ENCODE data around the gene SEC31A.

The SEC31A gene

GRCh38 chr4:82791179-82791578 is 99.8 kb downstream of the SEC31A start:
- no peak for DNase-seq

- no peak for DNase-seq
Measured at GRCh38 chr4:82790060-82790660, 100.8 kb downstream of the SEC31A start.

GRCh38 chr4:82789025-82789776 is 101.8 kb downstream of the SEC31A start:
- no peak for DNase-seq

GRCh38 chr4:82787342-82787741 is 103.6 kb downstream of the SEC31A start:
- DNase-seq = no peak

GRCh38 chr4:82786828-82787227 is 104.1 kb downstream of the SEC31A start:
- DNase-seq = no peak

GRCh38 chr4:82785611-82786400 is 105.1 kb downstream of the SEC31A start:
- peak; percentile 88 for DNase-seq

DNA sequence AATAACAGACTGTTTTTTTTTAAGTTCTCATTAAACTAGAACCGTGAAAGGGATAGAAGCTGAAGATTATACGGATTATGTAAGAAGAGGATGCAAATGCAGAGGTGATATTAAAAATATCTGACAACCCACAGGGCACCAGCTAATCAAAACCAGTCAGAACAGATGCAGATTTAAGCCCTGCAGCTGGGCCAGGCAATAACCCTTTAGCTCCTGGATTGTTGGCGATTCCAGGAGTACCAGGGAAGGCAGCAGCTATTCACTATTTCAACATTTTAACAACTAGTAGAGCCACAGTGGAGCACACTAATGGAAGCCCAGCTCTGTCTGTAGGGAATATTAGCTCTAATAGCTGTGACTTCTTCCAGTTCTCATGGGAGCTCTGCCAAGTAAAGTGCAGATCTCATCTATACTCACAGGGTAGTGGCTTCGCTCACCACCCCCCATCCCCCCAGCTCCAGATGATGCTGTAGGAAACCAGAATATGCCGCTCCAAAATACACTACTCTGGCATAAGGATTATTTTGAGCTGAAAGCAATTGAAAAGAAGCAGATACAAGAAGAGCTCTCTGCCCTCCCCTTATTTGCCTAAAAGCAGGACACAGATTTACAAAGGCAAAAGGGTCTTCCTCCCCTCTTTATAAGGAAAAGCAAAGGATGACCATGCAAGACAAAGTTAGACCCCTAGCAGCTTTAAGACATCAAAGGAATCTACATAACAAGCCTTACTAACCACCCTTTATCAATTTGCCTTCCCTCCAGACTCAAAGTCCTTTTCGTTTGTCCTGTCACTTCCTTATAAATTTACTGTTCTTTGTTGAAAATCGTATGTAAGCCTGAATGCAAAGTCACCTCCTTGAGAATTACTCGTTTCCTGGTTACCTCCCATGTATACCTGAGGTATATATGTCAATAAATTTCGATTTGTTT is 106.0 kb downstream of the SEC31A start:
- no peak for DNase-seq

DNA sequence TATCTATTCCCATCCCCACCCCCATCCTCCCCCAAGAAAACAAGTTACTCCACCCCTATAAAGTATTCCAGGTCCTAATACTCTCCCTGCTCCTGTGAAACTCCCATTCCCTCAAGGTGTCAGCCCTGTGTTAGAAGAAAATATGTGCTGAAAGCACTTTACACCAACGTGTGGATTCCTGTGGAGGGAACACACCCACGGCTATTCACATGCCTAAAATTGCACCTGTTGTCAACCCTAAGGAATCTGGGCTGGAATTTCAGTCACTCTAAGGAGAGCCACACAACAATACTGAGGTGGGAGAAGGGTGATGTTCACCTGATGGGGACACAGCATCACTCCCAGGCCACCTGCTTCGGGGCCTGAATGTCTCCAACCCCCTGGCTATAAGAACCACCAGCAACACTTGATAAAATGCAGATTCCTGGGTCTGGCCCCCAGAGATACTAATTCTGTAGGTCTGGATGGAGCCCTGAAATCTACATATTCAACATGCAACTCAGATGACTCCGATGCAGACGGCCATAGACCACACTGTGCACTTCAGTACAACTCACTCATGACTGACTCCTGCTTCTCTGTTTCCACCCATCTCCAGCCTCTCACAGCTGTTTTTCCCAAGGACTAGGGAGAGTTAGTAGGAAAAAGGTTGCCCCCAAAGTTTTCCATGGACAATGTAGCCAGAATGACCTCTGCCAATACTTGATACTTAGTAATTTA is 108.2 kb downstream of the SEC31A start:
- no peak for DNase-seq

- DNase-seq = peak; percentile 75
Measured at GRCh38 chr4:82780752-82781231, 110.2 kb downstream of the SEC31A start.

DNA sequence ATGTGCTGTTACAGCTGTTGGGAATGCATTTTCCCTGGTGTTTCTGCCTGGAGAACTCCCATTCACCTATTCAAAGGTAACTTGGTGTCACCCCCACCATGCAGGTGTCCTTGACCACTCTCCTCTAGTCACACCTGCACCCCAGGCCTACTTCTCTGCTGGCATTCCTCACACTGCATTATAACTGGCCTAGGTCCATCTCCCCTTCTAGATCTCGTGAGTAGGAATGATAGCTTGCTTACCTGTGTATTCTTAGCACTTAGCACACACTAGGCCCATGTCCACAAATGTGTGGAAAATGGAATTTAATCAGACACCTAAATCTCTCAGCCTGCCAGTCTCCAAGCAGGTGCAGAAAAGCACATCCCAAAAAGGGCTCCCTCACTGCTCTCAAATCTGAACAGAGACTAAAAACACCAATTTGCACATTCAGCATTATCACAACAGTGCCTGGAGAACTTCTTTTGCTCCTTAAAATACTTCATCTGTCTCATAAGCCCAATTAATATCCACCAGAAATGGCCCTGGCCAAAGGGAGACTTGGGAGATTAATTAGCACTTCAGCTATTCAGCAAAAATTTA is 110.7 kb downstream of the SEC31A start:
- no peak for DNase-seq

- no peak for DNase-seq
Measured at GRCh38 chr4:82779032-82779431, 111.9 kb downstream of the SEC31A start.

GRCh38 chr4:82777857-82778525 is 113.0 kb downstream of the SEC31A start:
- no peak for DNase-seq

- DNase-seq = no peak
Measured at GRCh38 chr4:82776925-82777542, 113.9 kb downstream of the SEC31A start.

DNA sequence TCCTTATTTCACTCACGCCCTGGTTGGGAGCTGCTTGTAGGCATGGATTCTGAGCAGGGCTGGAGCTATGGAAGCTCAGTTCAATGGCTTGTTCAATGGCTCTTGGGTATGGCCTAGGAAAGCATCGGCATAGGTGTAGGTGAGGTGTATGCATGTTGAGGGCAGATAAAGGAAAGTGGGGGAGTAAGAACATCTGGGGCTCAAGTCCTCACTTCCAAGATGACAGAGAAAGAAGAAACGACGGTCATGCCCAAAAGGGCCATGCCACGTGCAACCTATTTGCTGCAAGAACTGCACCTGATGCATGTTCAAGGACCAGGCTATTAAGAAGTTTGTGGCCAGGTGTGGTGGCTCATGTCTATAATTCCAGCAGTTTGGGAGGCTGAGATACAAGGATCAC is 115.7 kb downstream of the SEC31A start:
- DNase-seq = no peak

GRCh38 chr4:82774711-82775171 is 116.2 kb downstream of the SEC31A start:
- DNase-seq = no peak

- no peak for DNase-seq
Measured at GRCh38 chr4:82773057-82773456, 117.9 kb downstream of the SEC31A start.

DNA sequence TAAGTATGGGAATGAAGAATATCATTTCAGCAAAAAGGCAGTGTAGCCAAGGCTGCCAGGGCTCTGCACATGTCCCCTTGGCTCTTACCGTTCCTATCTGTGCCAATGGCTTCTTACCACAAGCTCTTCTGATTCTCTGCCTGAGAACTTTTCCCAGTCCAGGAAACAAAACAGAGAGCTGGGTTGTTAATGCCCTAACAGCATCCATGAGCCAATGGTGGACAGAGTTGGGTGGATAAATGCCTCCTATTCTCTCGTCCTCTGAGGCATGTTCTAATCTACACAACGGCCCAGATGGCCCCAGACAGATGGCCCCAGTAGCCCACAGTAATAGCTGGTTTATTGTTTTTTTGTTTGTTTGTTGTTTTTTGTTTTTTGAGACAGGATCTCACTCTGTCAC is 120.3 kb downstream of the SEC31A start:
- no peak for DNase-seq

All from NCI-H1417 treated with DMSO at 0.1 percent for 48 hours (cell line).